ENCODE measurements around the gene MEF2C. TPM values are rescaled to one million over a fixed set of nuclear protein-coding genes. Genes with fewer than 3 reads are reported as not detected.

The MEF2C gene
- total RNA-seq, 2 donors from 2014 or later, result 0.64 to 0.86 TPM

GRCh38 chr5:88761269-88761850 is 121.6 kb downstream of the MEF2C start:
- Histone ChIP-seq H3K9me3 (ENCODE audit: control insufficient read depth, low read length) (no peaks in the 10 kb centered on the region), H3K4me1 (ENCODE audit: control insufficient read depth, insufficient read depth, low read length) (no peaks in the 10 kb centered on the region), H3K27me3 (ENCODE audit: control insufficient read depth, insufficient read depth, low read length, poor library complexity, severe bottlenecking) (no peaks in the 10 kb centered on the region), H3K36me3 (ENCODE audit: control insufficient read depth, insufficient read depth, low read length) (no peaks in the 10 kb centered on the region), H3K9ac (ENCODE audit: extremely low read depth, low read length, poor library complexity, severe bottlenecking) (no peak overlapping the region), H3K27ac (ENCODE audit: low read depth, low read length) (no peak overlapping the region), H3K4me3 (ENCODE audit: low read length) (no peak overlapping the region)
- no peak overlapping the region for H3K27ac Mint-ChIP-seq
- WGBS, 2 experiments (ENCODE audit: insufficient coverage in 1 of 2, insufficient read length in 1 of 2), result 90 to 93% methylated on average over 7 to 8 of the region's 8 CpGs
- no peak overlapping the region for H3K4me3 Mint-ChIP-seq
- no peaks in the 10 kb centered on the region for H3K27me3 Mint-ChIP-seq (ENCODE audit: insufficient read depth)
- DNase-seq, result no peak
- peaks cover 6% of the 10 kb centered on the region for H3K4me1 Mint-ChIP-seq
- H3K9me3 Mint-ChIP-seq, result no peaks in the 10 kb centered on the region
- H3K36me3 Mint-ChIP-seq (ENCODE audit: low read depth), result no peaks in the 10 kb centered on the region
- no peak for TF ChIP-seq CTCF (conservative IDR thresholded peaks at IDR 0.05)

GRCh38 chr5:88760527-88760926 is 122.5 kb downstream of the MEF2C start:
- no peaks in the 10 kb centered on the region for H3K36me3 Mint-ChIP-seq (ENCODE audit: low read depth)
- H3K9me3 ChIP-seq (ENCODE audit: control insufficient read depth, low read length), result no peaks in the 10 kb centered on the region
- H3K9me3 Mint-ChIP-seq, result no peaks in the 10 kb centered on the region
- no peaks in the 10 kb centered on the region for H3K27me3 Mint-ChIP-seq (ENCODE audit: insufficient read depth)
- peaks cover 6% of the 10 kb centered on the region for H3K4me1 Mint-ChIP-seq
- WGBS, 2 experiments (ENCODE audit: insufficient coverage in 1 of 2, insufficient read length in 1 of 2), result 91 to 96% methylated on average over 2 to 4 of the region's 4 CpGs
- no peak for TF ChIP-seq CTCF (conservative IDR thresholded peaks at IDR 0.05)
- DNase-seq, result no peak
- no peaks in the 10 kb centered on the region for H3K27me3 ChIP-seq (ENCODE audit: control insufficient read depth, insufficient read depth, low read length, poor library complexity, severe bottlenecking)
- H3K4me3 Mint-ChIP-seq, result no peak overlapping the region
- H3K27ac Mint-ChIP-seq, result no peak overlapping the region
- H3K4me1 ChIP-seq (ENCODE audit: control insufficient read depth, insufficient read depth, low read length), result no peaks in the 10 kb centered on the region
- H3K4me3 ChIP-seq (ENCODE audit: low read length), result no peak overlapping the region
- H3K36me3 ChIP-seq (ENCODE audit: control insufficient read depth, insufficient read depth, low read length), result no peaks in the 10 kb centered on the region
- no peak overlapping the region for H3K27ac ChIP-seq (ENCODE audit: low read depth, low read length)
- no peak overlapping the region for H3K9ac ChIP-seq (ENCODE audit: extremely low read depth, low read length, poor library complexity, severe bottlenecking)

- H3K27me3 Mint-ChIP-seq (ENCODE audit: insufficient read depth), result no peaks in the 10 kb centered on the region
- WGBS, 2 experiments (ENCODE audit: insufficient coverage in 1 of 2, insufficient read length in 1 of 2), result 91 to 93% methylated on average over 3 to 6 of the region's 6 CpGs
Measured at GRCh38 chr5:88758591-88758990, 124.4 kb downstream of the MEF2C start.

More at GRCh38 chr5:88758591-88758990, 124.4 kb downstream of the MEF2C start:
- H3K4me1 ChIP-seq (ENCODE audit: control insufficient read depth, insufficient read depth, low read length), result no peaks in the 10 kb centered on the region
- no peak for DNase-seq
- peaks cover 6% of the 10 kb centered on the region for H3K4me1 Mint-ChIP-seq
- H3K4me3 Mint-ChIP-seq, result no peak overlapping the region
- H3K9me3 ChIP-seq (ENCODE audit: control insufficient read depth, low read length), result no peaks in the 10 kb centered on the region
- no peaks in the 10 kb centered on the region for H3K27me3 ChIP-seq (ENCODE audit: control insufficient read depth, insufficient read depth, low read length, poor library complexity, severe bottlenecking)
- no peak overlapping the region for H3K4me3 ChIP-seq (ENCODE audit: low read length)
- no peaks in the 10 kb centered on the region for H3K36me3 ChIP-seq (ENCODE audit: control insufficient read depth, insufficient read depth, low read length)
- H3K9me3 Mint-ChIP-seq, result no peaks in the 10 kb centered on the region
- no peak overlapping the region for H3K27ac Mint-ChIP-seq
- no peaks in the 10 kb centered on the region for H3K36me3 Mint-ChIP-seq (ENCODE audit: low read depth)
- no peak overlapping the region for H3K27ac ChIP-seq (ENCODE audit: low read depth, low read length)
- H3K9ac ChIP-seq (ENCODE audit: extremely low read depth, low read length, poor library complexity, severe bottlenecking), result no peak overlapping the region
- TF ChIP-seq CTCF (conservative IDR thresholded peaks at IDR 0.05), result no peak
